Uterus (tissue), 4 donors: ENCODE results near the gene ARSA. TPM values are rescaled to one million over a fixed set of nuclear protein-coding genes. Genes with fewer than 3 reads are reported as not detected.

ENCODE experiments used
- DNase-seq, 2 donors: peaks; one replicate each; pipeline ENCODE4 v3.0.0-alpha.2; 2019 to 2020
- H3K27ac ChIP-seq, 2 donors: fragments of 200-600 bp; sonication (generic); 1 replicate in 1 of 2; 2 replicates in 1 of 2; pipeline ENCODE4 v1.5.1; 2016 to 2018
- H3K27me3 ChIP-seq, 2 donors: fragments of 200-600 bp; sonication (generic); one replicate each; pipeline ENCODE4 v1.5.1; 2018 to 2019; ENCODE audit warnings: control low read depth in 1 of 2
- H3K36me3 ChIP-seq, 2 donors: fragments of 200-600 bp; sonication (generic); one replicate each; pipeline ENCODE4 v1.5.1; 2019; ENCODE audit warnings: control low read depth in 1 of 2
- H3K4me1 ChIP-seq, 2 donors: fragments of 200-600 bp; sonication (generic); one replicate each; pipeline ENCODE4 v1.5.1; 2018 to 2019; ENCODE audit warnings: control low read depth in 1 of 2
- H3K4me3 ChIP-seq, 2 donors: fragments of 200-600 bp; sonication (generic); 1 replicate in 1 of 2; 2 replicates in 1 of 2; pipeline ENCODE4 v1.5.1; 2018 to 2019; ENCODE audit warnings: mild to moderate bottlenecking in 1 of 2
- H3K9me3 ChIP-seq, 2 donors: fragments of 200-600 bp; sonication (generic); one replicate each; pipeline ENCODE4 v1.5.1; 2019; ENCODE audit warnings: control low read depth in 1 of 2
- POLR2A ChIP-seq, 2 donors: fragments of 450-650 bp; IDR thresholded peaks; one replicate each; pipeline ENCODE4 v1.6.1; 2016; ENCODE audit warnings: antibody characterized with exemption in 2 of 2, mild to moderate bottlenecking in 1 of 2, moderate library complexity in 1 of 2
- intact Hi-C: fragments of 100-400 bp; cut with DNase I; formaldehyde crosslinking; loops from one replicate; pipeline ENCODE4 v1.15.1; 2023; ENCODE audit warnings: low total_unique reads
- small RNA-seq: library from RNA; depleted of rRNA; stranded (forward); fragments of <200 nt; gene quantifications from one replicate; pipeline ENCODE3, GENCODE V24; 2016
- total RNA-seq, 4 donors: library from RNA; depleted of rRNA in 3 of 4; stranded (reverse); fragments of >200 nt in 3 of 4; gene quantifications; one replicate each; pipeline versions ENCODE4 v1.1.0 to v1.2.4, GENCODE V29; 2014 to 2023
- TF ChIP-seq, protein P1 (sequence below), 4 experiments: fragments of 200-600 bp in 2 of 4; fragments of 450-650 bp in 2 of 4; sonication (generic) in 2 of 4; IDR thresholded peaks; one replicate each; pipeline ENCODE4 v1.5.1; 2016 to 2019; ENCODE audit warnings: antibody characterized with exemption in 4 of 4, mild to moderate bottlenecking in 2 of 4, moderate library complexity in 1 of 4
- donor health status: DM: yes; HTN: yes; CAD: no.

ARSA gene
- total RNA-seq, 4 donors from 2014 or later, result 5.3 to 41.6 (median 10.6) TPM

DNA sequence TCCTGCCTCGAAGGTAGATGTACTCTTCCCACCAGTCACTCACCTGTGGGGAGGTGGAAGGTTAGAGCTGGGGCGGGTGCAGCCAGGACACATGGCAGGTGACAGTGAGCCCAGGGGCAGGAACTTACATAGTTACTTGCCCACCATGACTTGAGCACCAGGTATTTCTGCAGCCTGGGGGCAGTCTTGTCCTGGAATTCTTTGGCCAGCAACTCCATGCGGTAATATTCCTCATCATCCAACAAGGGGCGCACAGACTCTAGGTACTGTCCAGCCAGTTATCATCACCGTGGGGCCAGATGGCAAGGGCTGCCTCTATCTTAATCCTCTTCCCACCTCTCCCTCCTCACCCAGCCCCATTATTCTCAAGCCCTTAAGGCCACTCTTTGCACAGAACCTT lies 51.9 kb downstream of the ARSA start:
- Histone ChIP-seq H3K27me3 (no peaks in the 10 kb centered on the region), H3K9me3 (no peaks in the 10 kb centered on the region), H3K27ac (no peak overlapping the region), H3K4me3 (no peak overlapping the region), H3K4me1 (peaks cover 0 to under 1% of the 10 kb centered on the region in 2 donors), H3K36me3 (no peaks in the 10 kb centered on the region)
- no peak for DNase-seq
- TF ChIP-seq, protein P1, sequence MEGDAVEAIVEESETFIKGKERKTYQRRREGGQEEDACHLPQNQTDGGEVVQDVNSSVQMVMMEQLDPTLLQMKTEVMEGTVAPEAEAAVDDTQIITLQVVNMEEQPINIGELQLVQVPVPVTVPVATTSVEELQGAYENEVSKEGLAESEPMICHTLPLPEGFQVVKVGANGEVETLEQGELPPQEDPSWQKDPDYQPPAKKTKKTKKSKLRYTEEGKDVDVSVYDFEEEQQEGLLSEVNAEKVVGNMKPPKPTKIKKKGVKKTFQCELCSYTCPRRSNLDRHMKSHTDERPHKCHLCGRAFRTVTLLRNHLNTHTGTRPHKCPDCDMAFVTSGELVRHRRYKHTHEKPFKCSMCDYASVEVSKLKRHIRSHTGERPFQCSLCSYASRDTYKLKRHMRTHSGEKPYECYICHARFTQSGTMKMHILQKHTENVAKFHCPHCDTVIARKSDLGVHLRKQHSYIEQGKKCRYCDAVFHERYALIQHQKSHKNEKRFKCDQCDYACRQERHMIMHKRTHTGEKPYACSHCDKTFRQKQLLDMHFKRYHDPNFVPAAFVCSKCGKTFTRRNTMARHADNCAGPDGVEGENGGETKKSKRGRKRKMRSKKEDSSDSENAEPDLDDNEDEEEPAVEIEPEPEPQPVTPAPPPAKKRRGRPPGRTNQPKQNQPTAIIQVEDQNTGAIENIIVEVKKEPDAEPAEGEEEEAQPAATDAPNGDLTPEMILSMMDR (IDR thresholded peaks at IDR 0.05), result no peak
- intact Hi-C loops, result no loop called here

DNA sequence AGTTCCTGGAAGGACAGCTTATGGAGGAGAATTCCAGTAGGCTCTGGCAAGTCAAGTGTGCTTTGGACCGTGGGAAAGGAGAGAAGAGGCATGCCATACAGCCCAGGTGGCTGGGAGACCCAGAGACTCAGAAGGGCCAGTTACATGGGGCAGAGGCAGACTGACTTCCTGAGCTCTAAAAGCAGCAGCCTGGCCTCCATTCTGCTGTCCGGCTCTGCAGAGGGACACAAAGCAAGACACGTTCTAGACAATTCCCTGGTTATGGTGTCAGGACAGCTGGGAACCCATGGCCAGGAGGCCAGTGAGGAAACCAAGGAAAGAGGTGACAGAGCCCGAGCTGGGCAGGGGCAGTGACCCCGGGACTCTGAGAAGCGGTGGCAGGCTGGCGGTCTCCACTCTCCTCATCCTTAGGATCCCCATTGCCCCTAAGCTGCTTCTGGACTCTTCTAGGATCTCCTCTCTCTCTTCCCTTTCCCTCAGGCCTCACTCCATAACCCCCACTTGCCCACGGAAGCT lies 52.5 kb downstream of the ARSA start:
- no peaks in the 10 kb centered on the region for H3K4me1 ChIP-seq
- H3K4me3 ChIP-seq, result no peak overlapping the region
- intact Hi-C loops, result no loop called here
- H3K27ac ChIP-seq, result no peak overlapping the region
- H3K36me3 ChIP-seq, result no peaks in the 10 kb centered on the region
- no peak for TF ChIP-seq POLR2A (IDR thresholded peaks at IDR 0.05)
- TF ChIP-seq, protein P1 (IDR thresholded peaks at IDR 0.05), result no peak
- DNase-seq, result no peak
- H3K27me3 ChIP-seq, result no peaks in the 10 kb centered on the region
- no peaks in the 10 kb centered on the region for H3K9me3 ChIP-seq

Small RNAs within 50 kb of the gene (small RNA-seq; reads per million reads assigned to genes)
- not detected for gene RF00019

Other genes starting within 250 kb of the ARSA start
- 10 to 100 TPM; 35.0 to 84.0 (median 60.9) TPM for gene SBF1, start 153.1 kb downstream of the ARSA start, total RNA-seq
- under 1 TPM in 2 of 4 donors, not detected in 2; 0.14 to 0.95 TPM for gene ADM2, start 146.6 kb downstream of the ARSA start, total RNA-seq
- gene MIOX, start 141.3 kb downstream of the ARSA start, total RNA-seq, result not detected
- gene LMF2, start 120.5 kb downstream of the ARSA start, total RNA-seq, result 10 to 100 TPM; 19.7 to 61.3 (median 32.0) TPM
- gene NCAPH2, start 119.9 kb downstream of the ARSA start, total RNA-seq, result 100 to 1,000 TPM in 1 of 4 donors, 10 to 100 TPM in 3; 51.7 to 155 (median 55.4) TPM
- gene SCO2, start 102.6 kb downstream of the ARSA start, total RNA-seq, result 1 to 10 TPM in 2 of 4 donors, not detected in 2; 3.5 to 3.9 TPM
- gene TYMP, start 98.1 kb downstream of the ARSA start, total RNA-seq, result 10 to 100 TPM in 3 of 4 donors, 1 to 10 TPM in 1; 4.4 to 21.5 (median 15.6) TPM
- not detected for gene KLHDC7B, start 82.3 kb downstream of the ARSA start, total RNA-seq
- gene SYCE3, start 65.2 kb downstream of the ARSA start, total RNA-seq, result not detected
- gene CPT1B, start 49.7 kb downstream of the ARSA start, total RNA-seq, result 10 to 100 TPM in 1 of 4 donors, 1 to 10 TPM in 1, under 1 TPM in 1, not detected in 1; 0.51 to 10.4 (median 7.2) TPM
- gene CHKB, start 45.3 kb downstream of the ARSA start, total RNA-seq, result 10 to 100 TPM; 13.5 to 75.6 (median 55.2) TPM
- 1 to 10 TPM in 3 of 4 donors, not detected in 1; 1.7 to 6.1 (median 5.2) TPM for gene MAPK8IP2, start 27.4 kb downstream of the ARSA start, total RNA-seq
- gene SHANK3, start 44.7 kb upstream of the ARSA start, total RNA-seq, result 100 to 1,000 TPM in 1 of 4 donors, 10 to 100 TPM in 2, 1 to 10 TPM in 1; 8.6 to 101 (median 16.9) TPM
- 1 to 10 TPM in 1 of 4 donors, under 1 TPM in 1, not detected in 2; 0.35 to 7.9 TPM for gene ACR, start 110.1 kb upstream of the ARSA start, total RNA-seq
- gene RABL2B, start 155.5 kb upstream of the ARSA start, total RNA-seq, result 10 to 100 TPM in 2 of 4 donors, 1 to 10 TPM in 2; 1.2 to 38.5 (median 11.5) TPM